Neural crest cell (in vitro differentiated cells): ENCODE results near the gene DAP. TPM values are rescaled to one million over a fixed set of nuclear protein-coding genes. Genes with fewer than 3 reads are reported as not detected.

ENCODE experiments used
- DNase-seq: peaks from one replicate; pipeline ENCODE4 v3.0.0; 2021; ENCODE audit warnings: low read depth, mixed read lengths, low spot score
- H3K27ac Mint-ChIP-seq: one replicate; pipeline ENCODE4 v1.8.0; 2021; ENCODE audit warnings: mild to moderate bottlenecking, mixed read lengths; ENCODE audit not compliant: unreplicated experiment
- H3K27me3 Mint-ChIP-seq: 2 replicates; pipeline ENCODE4 v1.8.0; 2021; ENCODE audit warnings: low read depth, mild to moderate bottlenecking, mixed read lengths
- H3K36me3 Mint-ChIP-seq: 2 replicates; pipeline ENCODE4 v1.8.0; 2021; ENCODE audit warnings: low read depth, mild to moderate bottlenecking, mixed read lengths
- H3K4me1 Mint-ChIP-seq: 2 replicates; pipeline ENCODE4 v1.8.0; 2021; ENCODE audit warnings: mixed read lengths
- H3K4me3 Mint-ChIP-seq: one replicate; pipeline ENCODE4 v1.8.0; 2021; ENCODE audit warnings: mild to moderate bottlenecking, mixed read lengths
- H3K9me3 Mint-ChIP-seq: 2 replicates; pipeline ENCODE4 v1.8.0; 2021; ENCODE audit warnings: mixed read lengths
- CTCF ChIP-seq: fragments of 200-600 bp; sonication (generic); conservative IDR thresholded peaks from 2 replicates; pipeline ENCODE4 v1.5.0; 2021; ENCODE audit warnings: antibody characterized with exemption, mild to moderate bottlenecking
- total RNA-seq: library from RNA; stranded (reverse); gene quantifications from 2 replicates; pipeline ENCODE4 v1.2.1, GENCODE V29; 2021

DAP gene
- total RNA-seq, 1 donor from 2014 or later = 107 TPM

DNA sequence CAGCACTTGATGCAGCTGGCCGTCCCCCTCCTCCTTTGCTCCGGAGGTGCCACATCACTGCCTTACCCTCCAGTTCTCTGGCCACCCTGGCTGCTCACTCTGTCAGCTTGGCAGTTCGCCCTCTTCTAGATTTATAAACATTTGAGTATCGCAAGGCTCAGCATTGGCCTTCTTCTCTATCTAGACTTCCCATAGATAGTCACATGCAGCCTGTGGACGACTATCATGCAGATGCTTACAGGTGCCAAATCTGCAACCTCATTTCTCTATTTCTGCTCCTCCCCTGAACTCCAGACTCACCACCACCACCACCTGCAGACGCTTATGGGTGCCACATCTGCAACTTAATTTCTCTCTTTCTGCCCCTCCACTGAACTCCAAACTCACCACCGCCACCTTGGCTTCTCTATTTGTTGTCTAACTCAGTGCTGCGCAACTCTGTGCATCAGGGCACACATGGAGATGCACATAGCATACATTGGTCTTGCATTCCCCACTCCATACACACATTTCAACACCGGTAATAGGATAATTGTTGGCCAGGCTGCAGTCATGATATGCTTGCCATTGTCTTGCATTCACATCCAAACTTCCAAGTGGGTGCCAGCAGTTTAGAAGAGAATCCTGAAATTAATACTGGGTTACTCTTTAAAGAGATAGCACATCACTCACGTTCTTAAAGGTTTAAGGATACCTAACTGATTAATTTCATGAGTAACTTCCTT, 1.9 kb upstream of the DAP start:
- DNase-seq = no peak
- Mint-ChIP-seq H3K4me3 (peak overlapping the region; percentile 83), H3K27ac (no peak overlapping the region)

GRCh38 chr5:10761933-10762775, 1.1 kb upstream of the DAP start:
- Mint-ChIP-seq H3K36me3 (peaks cover 3% of the 10 kb centered on the region), H3K4me1 (peaks cover 37% of the 10 kb centered on the region), H3K27ac (peak overlapping the region; percentile 79), H3K9me3 (no peaks in the 10 kb centered on the region), H3K4me3 (peak overlapping the region; percentile 83), H3K27me3 (no peaks in the 10 kb centered on the region)
- no peak for TF ChIP-seq CTCF
- no peak for DNase-seq

More for the DNA sequence above, 1.9 kb upstream of the DAP start:
- TF ChIP-seq CTCF = no peak
- H3K9me3 Mint-ChIP-seq = no peaks in the 10 kb centered on the region
- peaks cover 29% of the 10 kb centered on the region for H3K4me1 Mint-ChIP-seq
- peaks cover 3% of the 10 kb centered on the region for H3K36me3 Mint-ChIP-seq
- no peaks in the 10 kb centered on the region for H3K27me3 Mint-ChIP-seq

DNA sequence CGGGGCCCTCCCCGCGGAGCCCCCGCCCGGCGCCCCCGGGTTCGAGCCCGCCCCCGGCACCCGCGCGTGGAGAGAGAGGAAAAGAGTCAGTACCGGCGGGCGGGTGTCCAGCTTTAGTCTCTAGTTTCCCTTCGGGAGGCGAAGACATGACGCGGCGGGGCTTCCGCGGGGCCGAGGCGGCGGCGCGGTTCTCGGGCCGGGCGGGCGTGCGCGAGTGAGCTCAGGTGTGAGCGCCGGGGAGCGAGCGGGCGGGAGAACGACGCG, 181 bp downstream of the DAP start:
- Mint-ChIP-seq H3K9me3 (no peaks in the 10 kb centered on the region), H3K27me3 (no peaks in the 10 kb centered on the region), H3K4me1 (peaks cover 37% of the 10 kb centered on the region), H3K4me3 (peak overlapping the region; percentile 23), H3K36me3 (peaks cover 3% of the 10 kb centered on the region), H3K27ac (no peak overlapping the region)
- TF ChIP-seq CTCF = no peak
- DNase-seq = no peak

GRCh38 chr5:10760096-10760920, 726 bp downstream of the DAP start:
- peak; percentile 32 for DNase-seq
- Mint-ChIP-seq H3K27me3 (no peaks in the 10 kb centered on the region), H3K9me3 (no peaks in the 10 kb centered on the region), H3K27ac (peak overlapping the region; percentile 73), H3K36me3 (peaks cover 8% of the 10 kb centered on the region), H3K4me1 (peaks cover 37% of the 10 kb centered on the region), H3K4me3 (peak overlapping the region; percentile 95)
- no peak for TF ChIP-seq CTCF

DNA sequence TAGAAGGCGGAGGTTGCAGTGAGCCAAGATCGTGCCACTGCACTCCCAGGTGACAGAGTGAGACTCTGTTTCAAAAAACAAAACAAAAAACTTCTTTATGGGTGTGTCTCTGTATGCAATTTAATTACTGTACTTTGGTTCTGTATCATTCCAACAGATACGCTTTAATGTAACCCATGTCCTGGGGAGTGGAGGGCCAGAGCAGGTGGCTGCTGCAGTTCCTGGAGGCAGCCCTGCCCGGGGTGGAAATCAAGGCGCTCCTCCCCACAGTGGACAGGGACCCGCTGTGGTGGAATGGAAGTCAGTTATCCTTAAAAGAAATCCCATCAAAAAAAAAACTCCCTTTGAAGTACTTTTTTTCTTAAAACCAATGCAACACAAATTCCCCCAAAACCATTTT, 1.9 kb downstream of the DAP start:
- Mint-ChIP-seq H3K27ac (no peak overlapping the region), H3K4me1 (peaks cover 37% of the 10 kb centered on the region), H3K36me3 (peaks cover 14% of the 10 kb centered on the region), H3K27me3 (no peaks in the 10 kb centered on the region), H3K9me3 (no peaks in the 10 kb centered on the region), H3K4me3 (peak overlapping the region; percentile 69)
- no peak for TF ChIP-seq CTCF
- DNase-seq = no peak
